GM21390 (cell line): ENCODE measurements around the gene SCTR.
A peak's percentile ranks its signal among the peaks of the same experiment; 100 is the strongest.

ENCODE experiments used
- ATAC-seq: cut with Tn5 transposase; IDR thresholded peaks from one replicate; pipeline ENCODE4 v1.9.1; 2021; ENCODE audit not compliant: unreplicated experiment

The SCTR gene

GRCh38 chr2:119523383-119523951, 816 bp downstream of the SCTR start:
- ATAC-seq = no peak

DNA sequence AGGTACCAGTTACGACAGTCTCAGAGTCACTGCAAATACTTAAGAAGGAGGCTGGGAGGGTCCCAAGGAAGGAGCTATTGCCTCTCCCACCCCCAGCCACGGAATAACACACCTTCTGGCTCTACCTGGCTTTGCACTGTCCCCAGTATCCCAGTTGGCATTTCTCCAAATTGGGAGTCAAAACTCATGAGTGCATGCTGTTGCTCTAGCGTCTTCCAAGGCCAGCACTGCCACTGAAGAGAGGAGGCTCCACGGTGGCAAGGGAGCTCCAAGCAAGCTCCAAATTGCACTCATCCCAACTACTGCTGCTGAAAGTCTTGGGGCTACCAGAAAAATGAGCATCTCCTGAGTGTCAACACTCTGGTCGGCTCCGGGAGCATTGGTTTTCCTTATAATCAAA, 1.6 kb downstream of the SCTR start:
- ATAC-seq = no peak

- ATAC-seq = no peak
Measured at GRCh38 chr2:119521433-119522050, 2.7 kb downstream of the SCTR start.

DNA sequence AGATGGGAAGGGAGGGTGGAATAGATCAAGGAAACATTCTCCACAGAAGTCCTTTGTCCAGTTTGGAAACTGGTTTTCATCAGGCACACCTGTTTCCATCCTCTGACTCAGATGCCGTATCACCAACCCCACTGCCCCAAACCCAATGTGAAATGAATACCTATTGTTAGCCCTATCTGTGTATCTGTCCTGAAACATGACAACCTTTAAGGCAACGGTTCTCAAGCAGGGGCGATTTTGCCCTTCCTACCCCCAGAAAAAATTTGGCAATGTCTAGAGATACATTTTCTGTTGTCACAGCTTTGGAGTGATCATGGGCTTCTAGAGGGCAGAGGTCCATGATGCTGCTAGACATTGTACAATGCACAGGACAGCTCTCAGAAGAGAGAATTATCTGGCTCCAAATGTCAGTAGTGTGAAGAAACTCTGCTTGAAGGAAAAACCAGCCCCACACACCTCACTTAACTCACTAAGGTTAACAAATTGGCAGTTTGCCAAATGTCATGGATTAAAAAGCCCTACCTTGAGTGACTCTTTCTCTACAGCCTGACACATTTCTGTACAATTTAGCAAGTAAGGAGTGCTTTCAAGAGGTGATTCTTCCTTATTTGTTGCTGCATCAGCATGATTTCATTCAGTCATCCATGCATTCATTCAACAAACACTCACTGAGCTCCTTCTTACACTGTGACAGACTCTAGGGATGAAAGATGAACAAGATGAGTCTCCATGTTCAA, 3.4 kb downstream of the SCTR start:
- ATAC-seq = no peak

- no peak for ATAC-seq
Measured at GRCh38 chr2:119519057-119519408, 5.2 kb downstream of the SCTR start.

DNA sequence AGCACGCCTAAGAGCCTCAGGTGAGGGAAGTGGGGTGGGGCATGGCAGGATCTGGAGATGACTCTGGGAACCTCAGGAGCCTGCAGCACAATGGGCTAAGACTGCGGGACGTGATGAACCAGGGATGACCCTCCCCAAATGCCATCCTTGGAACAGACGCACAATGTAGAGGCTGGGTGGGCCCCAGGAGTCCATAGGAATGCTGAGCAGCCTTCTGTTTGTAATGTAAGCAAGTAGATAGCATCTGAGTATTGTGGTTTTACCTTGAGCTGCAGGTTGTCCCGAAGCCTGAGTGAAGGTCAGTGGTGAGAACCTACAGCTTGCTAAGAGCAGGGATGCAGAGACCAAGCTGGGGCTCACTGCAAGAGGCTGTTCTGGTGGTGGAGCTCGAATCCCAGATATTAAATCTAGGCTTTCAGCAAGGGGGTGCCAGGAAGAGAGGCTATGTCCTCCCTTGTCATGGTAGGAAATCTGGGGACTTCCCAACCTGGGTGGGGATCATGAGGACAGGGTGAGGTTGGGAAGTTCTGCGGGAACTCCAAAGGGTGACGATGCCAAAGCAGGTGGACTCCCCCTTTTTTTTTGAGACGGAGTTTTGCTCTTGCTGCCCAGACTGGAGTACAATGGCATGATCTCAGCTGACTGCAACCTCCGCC, 5.8 kb downstream of the SCTR start:
- ATAC-seq = no peak

DNA sequence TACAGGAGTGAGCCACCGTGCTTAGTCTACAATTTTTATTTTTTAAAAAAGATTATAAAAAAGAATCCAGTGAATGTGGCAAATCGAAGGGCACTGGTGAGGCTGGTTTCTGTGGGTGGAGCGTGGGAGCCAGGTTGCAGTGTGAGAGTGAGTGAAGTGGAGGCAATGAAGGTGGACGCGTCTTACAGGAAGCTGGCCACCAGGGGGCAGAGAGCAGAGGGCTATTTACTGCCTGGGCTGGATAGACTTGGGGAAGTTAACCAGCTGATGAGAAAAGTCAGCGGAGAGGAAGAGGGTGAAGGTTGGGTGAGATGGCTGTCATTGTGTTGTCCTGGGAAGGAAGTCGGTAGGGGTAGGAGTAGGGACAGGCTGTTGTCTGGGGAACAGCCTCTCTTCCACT, 6.8 kb downstream of the SCTR start:
- ATAC-seq = peak; percentile 87

DNA sequence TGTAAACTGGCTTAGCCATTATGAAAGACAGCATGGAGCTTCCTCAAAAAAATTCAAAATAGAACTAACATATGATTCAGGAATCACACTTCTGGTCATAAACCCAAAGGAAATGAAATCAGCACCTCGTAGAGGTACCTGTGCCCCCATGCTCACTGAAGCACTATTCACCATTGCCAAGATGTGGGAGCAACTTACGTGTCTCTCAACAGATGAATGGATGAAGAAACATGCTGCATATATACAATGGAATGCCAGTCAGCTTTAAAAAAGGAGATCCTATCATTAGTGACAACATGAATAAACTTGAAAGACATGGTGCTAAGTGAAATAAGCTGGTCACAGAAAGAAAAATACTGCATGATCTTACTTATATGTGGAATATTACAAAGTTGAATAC, 8.2 kb downstream of the SCTR start:
- ATAC-seq = no peak

DNA sequence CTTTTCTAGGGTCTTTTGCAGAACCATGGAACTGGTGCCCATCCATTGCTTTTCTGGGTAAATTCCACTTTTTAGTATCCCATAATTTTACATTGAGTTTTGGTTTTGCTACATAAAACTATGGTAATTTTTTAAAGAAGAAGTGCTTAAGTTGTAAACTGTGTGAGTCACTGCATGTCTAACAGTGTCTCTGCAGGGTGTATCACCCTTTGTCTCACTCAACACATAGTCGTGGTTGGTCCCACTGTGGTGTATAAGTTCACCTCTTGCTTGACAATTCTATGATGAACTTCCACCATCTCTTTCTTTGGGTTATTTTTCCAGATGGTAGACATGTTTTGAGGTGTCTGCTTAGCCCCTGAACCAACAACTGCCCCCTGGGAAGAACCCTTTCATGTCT, 10.5 kb downstream of the SCTR start:
- ATAC-seq = no peak

DNA sequence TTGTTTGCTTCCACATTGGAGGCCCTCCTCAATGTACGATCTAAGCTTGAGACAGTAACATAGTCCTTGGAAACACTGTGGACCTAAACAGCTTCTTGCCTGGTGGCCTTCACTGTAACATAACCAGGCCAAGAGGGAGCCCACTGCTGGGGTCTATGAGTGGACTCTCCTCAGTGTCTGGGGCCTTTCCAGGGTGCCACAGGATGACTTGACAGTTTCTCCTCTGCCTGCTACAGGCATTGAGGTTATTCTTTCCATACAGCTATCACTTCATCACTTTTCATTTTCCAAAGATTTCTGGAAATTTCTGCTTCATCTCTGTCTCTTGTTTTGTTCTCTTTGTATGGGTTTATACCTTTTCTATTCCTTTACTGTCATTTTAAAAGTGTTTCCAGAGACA, 11.3 kb downstream of the SCTR start:
- ATAC-seq = no peak

DNA sequence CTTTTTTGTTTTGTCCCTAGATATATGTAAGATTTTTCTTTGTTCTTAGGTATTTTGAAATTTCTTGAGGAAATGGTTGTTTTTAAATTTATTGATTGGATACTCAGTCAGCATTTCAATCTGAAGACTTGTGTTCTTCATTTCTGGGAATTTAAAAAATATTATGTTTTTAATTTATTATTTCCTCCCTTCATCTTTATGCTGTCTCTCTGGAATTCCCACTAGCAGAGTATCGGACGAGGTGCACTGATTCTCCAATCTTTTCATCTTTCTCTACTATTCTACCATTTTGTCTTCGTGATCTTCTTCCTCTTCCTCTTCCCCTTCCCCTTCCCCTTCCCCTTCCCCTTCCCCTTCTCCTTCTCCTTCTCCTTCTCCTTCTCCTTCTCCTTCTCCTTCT, 12.3 kb downstream of the SCTR start:
- ATAC-seq = no peak

- no peak for ATAC-seq
Measured at GRCh38 chr2:119508756-119509155, 15.5 kb downstream of the SCTR start.

DNA sequence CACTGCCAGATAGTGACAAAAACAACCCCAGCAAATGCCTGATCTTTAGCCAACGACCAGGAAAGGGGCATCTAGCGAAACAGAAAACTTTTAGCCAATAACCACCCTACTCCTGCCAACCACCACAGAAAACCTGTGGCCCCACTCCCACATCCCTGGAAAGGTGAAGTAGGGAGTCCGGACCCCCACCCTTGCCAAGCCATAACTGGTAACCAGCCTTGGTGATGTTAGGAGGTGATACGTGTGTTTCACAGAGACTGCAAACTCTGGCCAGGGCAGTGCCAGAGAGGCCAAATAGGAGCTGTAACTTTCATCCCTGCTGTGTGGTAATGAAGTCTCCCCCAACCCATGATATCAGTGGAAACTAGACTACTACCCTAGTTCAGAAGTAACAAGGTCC, 27.6 kb downstream of the SCTR start:
- ATAC-seq = no peak

- no peak for ATAC-seq
Measured at GRCh38 chr2:119495948-119496347, 28.3 kb downstream of the SCTR start.

GRCh38 chr2:119494163-119494790, 30.0 kb downstream of the SCTR start:
- ATAC-seq = no peak

DNA sequence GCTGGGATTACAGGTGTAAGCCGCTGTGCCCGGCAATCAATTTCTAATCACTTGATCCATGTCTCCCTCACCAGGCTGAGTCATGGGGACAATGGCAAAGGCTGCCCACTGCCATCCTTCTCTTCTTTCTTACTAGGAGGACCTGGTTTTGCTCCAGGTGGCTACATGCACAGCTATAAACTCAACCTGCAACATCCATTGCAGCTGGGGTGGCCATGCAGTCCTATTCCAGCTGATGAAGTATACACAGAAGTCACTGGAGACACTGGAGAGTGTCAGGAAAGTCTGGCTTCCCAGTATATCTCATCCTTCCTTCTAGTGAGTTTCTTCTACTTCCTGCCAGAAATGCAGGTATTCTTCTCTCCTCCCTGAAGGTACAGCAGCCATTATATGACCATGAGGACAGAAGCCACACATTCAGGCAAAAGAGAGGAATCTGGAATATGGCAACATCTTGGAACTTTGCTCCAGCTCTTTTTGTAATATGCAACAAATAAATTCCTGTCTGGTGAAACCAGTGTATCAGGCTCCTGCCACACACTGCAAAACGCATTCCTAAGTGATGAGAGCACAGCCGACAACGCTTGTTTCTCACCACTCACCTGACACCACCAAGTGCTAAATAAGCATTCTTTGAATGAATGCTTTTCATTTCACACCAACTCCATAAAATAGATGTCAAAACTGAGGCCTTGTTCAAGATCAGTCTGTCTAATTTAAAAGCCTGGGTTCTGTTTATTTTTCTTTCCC, 32.3 kb downstream of the SCTR start:
- ATAC-seq = no peak

DNA sequence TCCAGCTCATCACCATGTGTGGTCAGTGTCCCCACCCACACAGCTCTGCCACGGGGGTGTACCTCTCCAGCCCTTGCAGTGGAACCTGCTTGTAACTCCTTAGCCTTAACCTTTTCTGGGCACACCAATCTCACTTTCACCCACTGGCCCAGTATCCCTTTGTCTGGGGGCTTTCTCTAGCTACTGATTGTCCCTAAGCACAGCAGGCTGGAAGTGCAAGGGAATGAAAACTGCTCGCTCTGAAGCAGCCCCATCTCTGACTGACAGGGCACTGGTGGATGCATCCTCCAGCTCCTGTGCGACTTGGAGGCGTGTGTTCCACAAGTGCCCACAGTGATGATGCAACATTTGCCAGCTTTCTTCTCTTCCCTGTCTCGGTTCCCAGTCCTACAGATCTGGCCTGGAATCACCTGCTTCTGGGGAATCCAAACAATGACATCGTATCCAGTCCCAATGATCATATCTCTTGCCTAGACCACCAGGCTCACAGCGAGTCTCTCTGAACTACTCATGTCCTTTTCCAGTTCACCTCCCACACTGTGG, 33.6 kb downstream of the SCTR start:
- no peak for ATAC-seq

DNA sequence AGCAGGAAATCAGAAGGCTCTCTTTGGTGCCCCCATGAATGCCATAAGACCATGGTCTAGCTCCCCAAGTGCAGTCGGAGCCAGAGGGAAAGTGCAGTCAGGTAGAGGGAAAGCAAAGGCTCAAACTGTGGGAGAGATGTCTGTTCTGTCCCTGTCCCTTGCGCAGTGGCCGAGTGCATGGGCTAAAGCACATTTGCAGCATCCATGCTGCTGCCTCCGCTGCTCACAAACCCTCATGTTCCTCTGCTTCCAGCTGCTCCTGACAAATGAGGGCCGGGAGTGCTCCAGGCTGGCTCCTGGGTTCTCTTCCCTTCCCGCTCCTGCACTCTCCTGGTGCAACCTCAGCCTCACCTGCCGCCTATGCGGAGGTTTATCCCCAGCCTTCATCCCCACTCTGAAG, 34.2 kb downstream of the SCTR start:
- no peak for ATAC-seq

DNA sequence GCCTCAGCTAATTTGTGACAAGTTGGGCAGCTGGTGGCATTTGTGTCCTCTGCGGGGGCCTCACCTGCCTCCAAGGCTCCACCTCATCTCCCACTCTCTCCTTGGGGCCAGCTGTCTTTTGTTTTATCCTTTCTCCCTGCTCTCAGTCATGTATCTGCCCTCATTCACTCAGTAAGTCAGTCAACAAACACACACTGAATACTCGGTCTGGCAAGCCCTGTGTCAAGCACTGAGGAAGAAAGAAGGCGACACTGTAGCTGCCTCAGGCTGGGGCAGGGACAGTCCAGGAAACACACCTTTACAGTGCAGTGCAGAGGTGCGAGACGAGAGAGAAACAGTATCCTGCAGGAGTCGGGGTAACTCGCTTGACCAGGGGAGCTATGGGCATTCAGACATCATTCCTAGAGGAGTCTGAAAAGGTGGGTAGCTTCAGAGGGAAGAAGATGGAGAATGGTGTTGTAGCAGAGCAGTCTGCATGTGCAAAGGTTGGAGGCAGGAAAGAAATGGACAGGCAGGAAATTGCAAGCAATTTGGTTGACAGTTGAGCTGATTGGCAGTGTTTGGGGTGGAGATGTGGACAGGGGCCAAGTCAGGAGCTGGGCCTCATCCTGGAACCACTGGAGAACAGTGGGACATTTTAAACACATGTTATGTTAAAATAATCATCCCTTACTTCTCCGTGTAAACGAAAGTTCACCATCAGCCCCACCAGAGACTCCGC, 34.9 kb downstream of the SCTR start:
- ATAC-seq = no peak
